Endodermal cell (in vitro differentiated cells): ENCODE data around the gene SLC22A16. TPM values are rescaled to one million over a fixed set of nuclear protein-coding genes. Genes with fewer than 3 reads are reported as not detected.

ENCODE experiments used
- DNase-seq: peaks from one replicate; pipeline ENCODE4 v3.0.0-alpha.2; 2017
- H3K27ac ChIP-seq: 2 replicates; pipeline ENCODE4 v1.5.1; 2013; ENCODE audit warnings: mild to moderate bottlenecking, low read depth, low read length, moderate library complexity
- H3K27me3 ChIP-seq: 2 replicates; pipeline ENCODE4 v1.6.1; 2013; ENCODE audit warnings: mild to moderate bottlenecking, low read length, moderate library complexity; ENCODE audit not compliant: insufficient read depth, control insufficient read depth, poor library complexity, severe bottlenecking
- H3K36me3 ChIP-seq: 2 replicates; pipeline ENCODE4 v1.7.0; 2013; ENCODE audit warnings: mild to moderate bottlenecking, low read length, moderate library complexity; ENCODE audit not compliant: control insufficient read depth, insufficient read depth
- H3K4me1 ChIP-seq: one replicate; pipeline ENCODE4 v1.7.0; 2013; ENCODE audit warnings: low read length; ENCODE audit not compliant: control insufficient read depth, insufficient read depth
- H3K4me3 ChIP-seq: 2 replicates; pipeline ENCODE4 v1.5.1; 2013; ENCODE audit warnings: mild to moderate bottlenecking, low read length, moderate library complexity
- H3K9ac ChIP-seq: 2 replicates; pipeline ENCODE4 v1.6.1; 2013; ENCODE audit warnings: mild to moderate bottlenecking, low read length, moderate library complexity; ENCODE audit not compliant: poor library complexity, severe bottlenecking; ENCODE audit errors: extremely low read depth
- H3K9me3 ChIP-seq: 2 replicates; pipeline ENCODE4 v1.6.1; 2013; ENCODE audit warnings: mild to moderate bottlenecking, low read length, moderate library complexity; ENCODE audit not compliant: control insufficient read depth
- H3K27ac Mint-ChIP-seq: 2 replicates; pipeline ENCODE4 v1.8.0; 2020; ENCODE audit warnings: mixed read lengths
- H3K27me3 Mint-ChIP-seq: 2 replicates; pipeline ENCODE4 v1.8.0; 2021; ENCODE audit warnings: mild to moderate bottlenecking, mixed read lengths; ENCODE audit not compliant: insufficient read depth
- H3K36me3 Mint-ChIP-seq: 2 replicates; pipeline ENCODE4 v1.8.0; 2020; ENCODE audit warnings: low read depth, mixed read lengths
- H3K4me1 Mint-ChIP-seq: 2 replicates; pipeline ENCODE4 v1.8.0; 2020; ENCODE audit warnings: mixed read lengths
- H3K4me3 Mint-ChIP-seq: 2 replicates; pipeline ENCODE4 v1.8.0; 2020; ENCODE audit warnings: mild to moderate bottlenecking, moderate library complexity, mixed read lengths
- H3K9me3 Mint-ChIP-seq: 2 replicates; pipeline ENCODE4 v1.8.0; 2020; ENCODE audit warnings: mild to moderate bottlenecking, mixed read lengths
- WGBS, 2 experiments: methylation state at CpG; one replicate each; pipeline versions ENCODE4 v1.1.5 to v1.1.7; 2013; ENCODE audit warnings: missing lambda C conversion rate in 2 of 2, mixed read lengths in 1 of 2; ENCODE audit not compliant: insufficient coverage in 1 of 2, insufficient read length in 1 of 2; 5-methylcytosine and 5-hydroxymethylcytosine counted together
- total RNA-seq, 2 donors: library from RNA; stranded (reverse); fragmentation: NEBNext Ultra II Directional in 1 of 2; extraction: Animal tissue kit (Norgen Biotek cat#: 25700) in 1 of 2; gene quantifications; 2 replicates in 1 of 2; 3 replicates in 1 of 2; pipeline ENCODE4 v1.2.1, GENCODE V29; 2021
- TF ChIP-seq, protein P1 (sequence below): fragments of 200-600 bp; sonication (generic); conservative IDR thresholded peaks from 2 replicates; pipeline ENCODE4 v1.5.0; 2021; ENCODE audit warnings: antibody characterized with exemption, mild to moderate bottlenecking

The SLC22A16 gene
- total RNA-seq, 2 donors from 2014 or later = not detected

DNA sequence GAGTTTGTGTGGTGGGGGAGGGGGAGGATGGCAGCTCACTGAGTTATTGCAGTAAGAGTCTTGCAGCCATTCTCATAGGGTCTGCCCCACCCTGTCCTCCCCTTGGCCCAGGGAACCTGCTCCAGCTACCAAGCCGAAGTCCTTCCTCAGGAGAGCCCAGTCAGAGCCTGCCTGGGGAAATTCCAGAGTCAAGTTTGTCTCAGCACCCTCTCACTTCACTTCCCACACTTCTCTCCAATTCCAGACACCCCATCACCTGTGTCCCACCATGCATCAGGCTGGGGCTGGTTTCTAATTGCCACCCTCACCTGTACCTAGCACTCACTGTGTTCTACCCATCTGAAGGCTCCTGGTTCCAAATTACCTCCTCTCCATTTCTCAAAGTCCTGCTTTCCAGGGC is 10.3 kb upstream of the SLC22A16 start:
- DNase-seq = peak; percentile 35
- Mint-ChIP-seq H3K27me3 (peaks cover 2% of the 10 kb centered on the region), H3K36me3 (peaks cover 2% of the 10 kb centered on the region), H3K9me3 (peaks cover 3% of the 10 kb centered on the region), H3K4me3 (no peak overlapping the region), H3K27ac (no peak overlapping the region), H3K4me1 (peaks cover 4% of the 10 kb centered on the region)
- Histone ChIP-seq H3K4me3 (no peak overlapping the region), H3K27ac (no peak overlapping the region), H3K9ac (no peak overlapping the region), H3K36me3 (no peaks in the 10 kb centered on the region), H3K9me3 (peaks cover 14% of the 10 kb centered on the region), H3K4me1 (peaks cover 4% of the 10 kb centered on the region), H3K27me3 (no peaks in the 10 kb centered on the region)
- TF ChIP-seq, protein P1, sequence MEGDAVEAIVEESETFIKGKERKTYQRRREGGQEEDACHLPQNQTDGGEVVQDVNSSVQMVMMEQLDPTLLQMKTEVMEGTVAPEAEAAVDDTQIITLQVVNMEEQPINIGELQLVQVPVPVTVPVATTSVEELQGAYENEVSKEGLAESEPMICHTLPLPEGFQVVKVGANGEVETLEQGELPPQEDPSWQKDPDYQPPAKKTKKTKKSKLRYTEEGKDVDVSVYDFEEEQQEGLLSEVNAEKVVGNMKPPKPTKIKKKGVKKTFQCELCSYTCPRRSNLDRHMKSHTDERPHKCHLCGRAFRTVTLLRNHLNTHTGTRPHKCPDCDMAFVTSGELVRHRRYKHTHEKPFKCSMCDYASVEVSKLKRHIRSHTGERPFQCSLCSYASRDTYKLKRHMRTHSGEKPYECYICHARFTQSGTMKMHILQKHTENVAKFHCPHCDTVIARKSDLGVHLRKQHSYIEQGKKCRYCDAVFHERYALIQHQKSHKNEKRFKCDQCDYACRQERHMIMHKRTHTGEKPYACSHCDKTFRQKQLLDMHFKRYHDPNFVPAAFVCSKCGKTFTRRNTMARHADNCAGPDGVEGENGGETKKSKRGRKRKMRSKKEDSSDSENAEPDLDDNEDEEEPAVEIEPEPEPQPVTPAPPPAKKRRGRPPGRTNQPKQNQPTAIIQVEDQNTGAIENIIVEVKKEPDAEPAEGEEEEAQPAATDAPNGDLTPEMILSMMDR = no peak
- 92 to 100% methylated on average over 1 of the region's 1 CpG for WGBS, 2 experiments

DNA sequence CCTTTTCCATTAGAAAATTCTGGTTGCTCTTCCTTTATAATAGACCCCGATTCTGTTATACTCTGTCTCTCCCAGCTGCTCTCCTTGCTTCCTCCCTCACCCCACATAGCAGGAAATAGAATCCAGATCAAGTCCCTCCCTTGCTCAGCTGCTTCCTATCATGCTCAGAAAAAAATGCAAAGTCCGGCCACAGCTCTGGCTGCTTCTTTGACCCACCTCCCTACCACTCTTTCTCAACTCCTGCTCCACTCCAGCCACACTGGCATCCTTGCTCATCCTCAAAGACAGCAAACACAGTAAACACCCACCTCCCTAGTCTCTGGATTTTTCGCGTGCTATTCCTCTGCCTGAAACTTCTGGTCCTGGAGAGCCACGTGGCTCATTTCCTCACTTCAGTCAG is 9.1 kb upstream of the SLC22A16 start:
- Histone ChIP-seq H3K9me3 (peaks cover 14% of the 10 kb centered on the region), H3K36me3 (no peaks in the 10 kb centered on the region), H3K4me1 (no peaks in the 10 kb centered on the region), H3K27me3 (no peaks in the 10 kb centered on the region), H3K4me3 (no peak overlapping the region), H3K9ac (no peak overlapping the region), H3K27ac (no peak overlapping the region)
- Mint-ChIP-seq H3K27ac (no peak overlapping the region), H3K4me3 (no peak overlapping the region), H3K27me3 (peaks cover 2% of the 10 kb centered on the region), H3K4me1 (no peaks in the 10 kb centered on the region), H3K36me3 (no peaks in the 10 kb centered on the region), H3K9me3 (peaks cover 3% of the 10 kb centered on the region)
- TF ChIP-seq, protein P1 = no peak
- WGBS, 2 experiments = 80% methylated on average over 5 of the region's 5 CpGs
- DNase-seq = peak; percentile 32

DNA sequence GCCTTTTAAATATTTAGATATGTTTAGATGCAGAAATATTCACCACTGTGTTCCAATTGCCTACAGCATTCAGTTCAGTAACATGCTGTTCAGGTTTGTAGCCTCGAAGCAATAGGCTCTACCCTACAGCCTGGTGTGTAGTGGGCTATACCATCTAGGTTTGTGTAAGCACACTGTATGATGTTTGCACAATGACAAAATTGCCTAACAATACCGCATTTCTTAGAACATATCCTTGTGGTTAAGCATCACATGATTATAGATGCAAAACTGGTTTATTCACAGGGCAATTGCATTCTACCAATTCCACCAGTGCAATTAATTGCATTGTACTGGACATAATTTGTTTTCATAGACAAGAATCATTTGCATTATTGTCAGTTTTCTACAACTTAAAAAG is 7.9 kb upstream of the SLC22A16 start:
- no peaks in the 10 kb centered on the region for H3K27me3 ChIP-seq
- H3K9me3 ChIP-seq = peaks cover 14% of the 10 kb centered on the region
- no peaks in the 10 kb centered on the region for H3K4me1 ChIP-seq
- Mint-ChIP-seq H3K4me1 (no peaks in the 10 kb centered on the region), H3K27ac (no peak overlapping the region), H3K27me3 (peaks cover 6% of the 10 kb centered on the region), H3K36me3 (no peaks in the 10 kb centered on the region), H3K9me3 (peaks cover 5% of the 10 kb centered on the region), H3K4me3 (no peak overlapping the region)
- WGBS, 2 experiments = 94 to 100% methylated on average over 2 of the region's 2 CpGs
- DNase-seq = no peak
- TF ChIP-seq, protein P1 = no peak
- no peak overlapping the region for H3K4me3 ChIP-seq
- no peak overlapping the region for H3K9ac ChIP-seq
- H3K27ac ChIP-seq = no peak overlapping the region
- H3K36me3 ChIP-seq = no peaks in the 10 kb centered on the region
